Hematopoietic multipotent progenitor cell treated with erythropoietin and hydrocortisone succinate and interleukin-3 and kit ligand, for 4 days (in vitro differentiated cells): ENCODE data around the gene HIPK3.
"Not testable (repeated sequence)": the region's sequence is repeated elsewhere in the genome, so short reads cannot be mapped to it uniquely, and the experiment has no call there.

Source experiments
- DNase-seq: peaks from one replicate; pipeline ENCODE4 v3.0.0-alpha.2; 2015

Gene HIPK3

DNA sequence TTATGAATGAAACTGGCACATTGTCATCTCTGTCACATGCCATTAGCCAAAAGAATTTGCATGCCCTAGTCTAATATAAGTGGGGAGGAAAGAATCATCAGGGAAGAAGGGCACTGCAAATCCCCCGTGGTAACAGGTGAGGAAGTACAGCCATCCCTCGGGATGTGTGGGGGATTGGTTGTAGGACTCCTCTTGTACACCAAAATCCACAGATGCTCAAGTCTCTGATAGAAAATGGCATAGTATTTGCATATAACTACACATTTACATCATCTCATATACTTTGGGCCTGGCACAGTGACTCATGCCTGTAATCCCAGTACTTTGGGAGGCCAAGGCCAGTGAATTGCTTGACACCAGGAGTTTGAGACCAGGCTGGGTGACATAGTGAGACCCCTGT lies 109.7 kb downstream of the HIPK3 start:
- no peak for DNase-seq

DNA sequence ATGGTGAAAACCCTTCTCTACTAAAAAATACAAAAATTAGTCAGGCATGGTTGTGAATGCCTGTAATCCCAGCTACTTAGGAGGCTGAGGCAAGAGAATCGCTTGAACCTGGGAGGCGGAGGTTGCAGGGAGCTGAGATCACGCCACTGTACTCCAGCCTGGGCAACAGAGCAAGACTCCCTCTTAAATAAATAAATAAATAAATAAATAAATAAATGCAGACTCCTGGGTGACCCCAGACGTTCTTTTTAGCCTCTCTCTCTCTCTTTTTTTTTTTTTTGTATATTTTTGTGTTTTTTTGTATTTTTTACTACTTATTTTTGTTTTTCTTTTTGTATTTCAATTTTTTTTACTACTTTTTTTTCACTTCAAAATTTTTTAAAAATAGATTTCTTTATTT lies 111.3 kb downstream of the HIPK3 start:
- DNase-seq = not testable (repeated sequence)

DNA sequence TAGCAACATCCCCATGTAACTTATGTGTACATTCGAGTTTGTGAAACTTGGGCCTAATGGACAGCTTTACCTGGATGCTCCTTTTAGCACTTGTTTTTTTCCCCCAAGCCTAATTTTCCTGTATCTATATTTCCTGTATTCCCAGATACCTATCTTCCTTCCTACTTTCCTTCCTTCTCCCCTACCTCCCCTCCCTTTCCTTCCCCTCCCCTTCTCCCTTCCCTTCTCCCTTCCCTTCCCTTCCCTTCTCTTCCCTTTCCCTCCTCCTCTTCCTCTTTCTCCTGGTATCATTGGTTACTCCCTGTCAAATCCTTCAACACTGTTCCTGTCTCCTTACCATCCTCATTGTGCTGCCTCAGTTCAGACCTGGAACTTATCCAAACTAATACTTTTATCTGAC lies 111.8 kb downstream of the HIPK3 start:
- DNase-seq = no peak

DNA sequence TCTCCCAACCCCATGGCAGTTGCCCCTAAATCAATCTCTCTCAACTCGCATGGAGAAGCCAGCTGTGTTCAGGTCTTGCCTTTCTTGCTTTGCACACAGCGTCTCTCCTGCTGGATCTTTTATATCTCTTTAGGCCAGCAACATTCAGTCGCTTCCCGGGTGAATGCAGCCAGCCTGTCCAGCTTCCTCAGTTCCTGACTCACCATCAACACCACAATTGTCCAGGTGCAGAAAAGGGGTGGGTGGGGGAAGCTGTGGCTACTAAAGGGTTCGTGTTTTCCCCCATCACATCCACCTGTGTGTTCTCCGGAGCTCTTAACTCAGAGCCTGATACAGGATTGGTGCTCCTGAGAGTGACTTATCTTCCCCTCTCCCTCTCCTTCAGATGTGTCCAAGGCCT lies 116.5 kb downstream of the HIPK3 start:
- no peak for DNase-seq

DNA sequence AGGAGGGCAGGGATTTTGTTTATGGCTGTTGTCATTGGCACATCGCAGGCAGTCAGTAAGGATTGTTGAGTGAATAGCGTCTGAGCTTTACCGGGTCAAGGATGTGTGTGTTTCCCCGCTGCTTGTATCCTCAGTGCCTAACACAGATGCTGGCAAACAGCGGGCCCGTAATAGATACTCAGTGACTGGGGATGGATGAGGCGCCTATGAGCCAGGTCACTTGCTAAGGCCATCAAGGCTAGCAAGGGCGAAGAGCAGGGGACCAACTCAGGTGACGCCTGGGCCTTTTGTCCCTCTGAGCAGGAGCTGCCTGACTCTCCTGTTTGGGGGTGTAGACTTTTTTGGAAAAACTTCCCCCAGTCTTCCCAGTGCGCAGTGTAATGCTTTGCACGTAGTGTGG lies 118.1 kb downstream of the HIPK3 start:
- no peak for DNase-seq

DNA sequence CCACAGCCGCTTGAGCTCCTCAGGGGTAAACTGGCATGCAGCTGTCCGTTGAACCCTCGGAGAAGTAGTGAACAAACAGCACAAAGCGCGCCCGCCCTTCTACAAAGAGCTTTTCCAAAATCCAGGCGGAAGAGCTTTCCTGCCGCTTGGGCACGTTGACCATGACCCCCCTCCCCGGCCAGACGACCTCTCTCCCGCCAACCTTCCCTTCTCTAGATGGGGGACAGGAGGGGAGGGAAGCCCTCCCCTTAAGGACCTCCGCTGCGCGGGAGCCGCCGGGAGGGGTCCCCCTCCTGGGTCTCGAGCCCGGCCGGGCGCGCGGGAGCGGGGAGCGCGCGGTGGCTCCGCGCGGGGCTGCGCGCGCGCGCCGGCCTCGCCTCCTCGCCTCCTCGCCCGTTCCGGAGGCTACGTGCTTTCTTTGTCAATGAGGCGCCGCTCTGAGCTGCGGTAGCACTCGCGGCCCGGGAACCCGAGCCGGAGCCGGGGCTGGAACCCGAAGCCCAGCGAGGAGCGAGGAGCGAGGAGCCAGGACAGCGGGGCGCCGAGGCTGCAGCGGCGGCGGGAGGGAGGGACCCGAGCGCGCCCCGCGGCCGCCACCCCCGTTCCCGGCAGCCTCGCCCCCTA lies 118.6 kb downstream of the HIPK3 start, which contains the start of gene KIAA1549L:
Gene KIAA1549L (plus strand): TSS at position 421 of the 624 bp plus-strand sequence.
- peak; percentile 38 for DNase-seq

DNA sequence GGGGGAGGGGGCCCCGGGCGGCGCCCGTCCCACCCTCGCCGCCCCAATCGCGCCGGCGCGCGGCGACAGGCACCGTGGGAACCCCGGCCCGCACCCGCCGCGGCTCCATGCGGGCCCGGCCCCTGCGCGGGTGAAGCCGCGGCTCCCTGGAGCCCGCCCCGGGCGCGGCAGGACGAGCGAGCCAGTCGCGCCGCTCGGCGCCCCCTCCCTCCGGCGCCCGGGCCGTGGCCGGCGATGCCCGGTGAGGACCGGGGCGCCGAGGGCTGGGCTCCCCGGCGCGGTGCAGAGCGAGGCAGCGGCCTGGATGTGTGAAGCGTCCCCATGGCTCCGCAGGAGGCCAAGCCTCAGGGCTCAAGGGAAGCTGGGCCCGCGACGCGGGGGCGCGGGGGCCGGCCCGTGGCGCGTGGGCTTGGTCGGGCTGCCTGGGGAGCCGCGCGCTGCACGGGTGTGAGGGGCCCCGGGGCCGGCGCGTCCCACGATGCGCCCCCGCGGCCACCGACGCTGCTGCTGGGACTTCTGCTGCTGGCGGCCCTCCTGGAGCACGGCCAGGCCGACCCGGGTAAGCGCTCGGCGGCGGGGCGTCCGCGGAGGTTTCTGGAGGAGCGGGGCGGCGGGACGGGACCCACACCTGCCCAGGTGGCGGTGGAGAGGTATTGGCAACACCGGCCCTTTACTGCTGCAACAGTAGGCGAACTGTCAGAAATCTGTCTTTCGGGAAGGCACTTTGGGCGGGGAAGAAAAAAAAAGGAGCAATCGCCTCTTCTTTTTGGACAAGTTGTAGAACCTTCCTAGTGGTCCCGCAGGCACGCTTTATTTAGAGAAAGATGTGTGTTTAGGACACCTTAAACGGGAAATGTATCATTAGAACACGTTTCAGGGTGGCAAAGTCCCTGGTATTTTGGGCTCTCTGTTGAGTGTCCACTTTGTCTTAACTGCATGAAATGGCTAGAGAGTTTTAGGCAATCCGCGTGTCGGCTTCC lies 119.4 kb downstream of the HIPK3 start:
- DNase-seq = peak; percentile 13

DNA sequence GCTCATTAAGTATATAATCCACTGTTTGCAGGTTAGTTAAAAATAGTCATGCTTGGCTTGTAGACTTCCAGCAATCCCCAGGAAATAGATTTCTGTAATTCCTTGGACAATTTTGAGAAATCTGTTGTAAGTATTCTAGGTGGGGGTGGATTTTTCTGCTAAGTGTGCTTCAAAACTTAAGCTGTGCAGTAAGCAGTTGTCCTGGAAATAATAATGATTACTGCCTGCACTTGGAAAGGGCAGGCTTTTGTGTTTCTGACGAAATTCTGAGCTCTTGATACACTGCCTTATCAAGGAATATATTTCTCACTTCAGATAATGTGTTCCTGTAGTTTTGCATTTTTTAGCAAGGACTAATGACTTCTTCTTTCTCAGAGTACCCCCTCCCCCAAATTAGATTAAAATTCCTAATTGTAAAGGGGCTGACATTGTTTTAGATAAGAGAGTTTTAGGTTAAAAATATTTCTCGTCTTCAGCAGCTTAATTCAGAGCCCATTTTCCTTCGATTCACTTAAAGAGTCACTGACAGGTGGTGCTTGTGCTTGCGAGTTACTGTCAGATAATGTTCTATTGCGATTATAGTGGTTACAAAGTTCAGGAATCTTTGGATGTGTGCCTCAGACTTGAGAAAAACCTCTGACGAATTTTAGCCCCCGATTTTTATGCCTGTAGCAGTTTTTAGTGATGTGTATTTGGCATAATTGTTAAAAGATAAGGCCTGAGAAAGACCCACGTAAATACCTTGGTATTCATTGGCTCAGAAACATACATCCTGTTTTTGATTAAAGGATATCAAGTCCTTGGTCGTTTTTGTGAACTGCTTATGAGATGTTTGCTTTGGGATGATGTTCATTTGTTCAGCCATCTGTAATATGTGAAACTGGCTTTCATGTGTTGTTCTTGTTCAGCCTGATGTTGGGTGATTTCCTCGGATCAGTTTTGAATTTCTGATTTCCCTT lies 120.5 kb downstream of the HIPK3 start:
- DNase-seq = no peak

DNA sequence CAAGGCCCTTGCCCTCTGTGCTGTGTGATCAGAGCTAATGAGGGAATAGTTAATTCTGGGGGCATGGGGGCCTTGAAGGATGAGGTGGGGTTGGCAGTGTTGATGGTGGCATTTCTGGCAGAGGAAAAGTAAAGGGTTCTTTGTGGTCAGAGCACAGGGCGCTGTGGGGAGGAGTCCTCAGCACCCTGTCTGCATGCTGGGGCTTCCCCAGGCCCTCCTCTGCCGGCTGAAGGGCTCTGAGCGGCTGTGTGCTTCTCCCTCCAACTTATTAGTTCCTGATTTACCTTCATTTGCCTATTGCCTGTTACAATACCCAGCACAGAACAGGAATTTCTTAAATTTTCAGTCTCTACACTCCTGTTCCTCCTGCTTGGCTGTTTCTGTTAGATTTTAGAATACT lies 122.8 kb downstream of the HIPK3 start:
- peak; percentile 21 for DNase-seq

DNA sequence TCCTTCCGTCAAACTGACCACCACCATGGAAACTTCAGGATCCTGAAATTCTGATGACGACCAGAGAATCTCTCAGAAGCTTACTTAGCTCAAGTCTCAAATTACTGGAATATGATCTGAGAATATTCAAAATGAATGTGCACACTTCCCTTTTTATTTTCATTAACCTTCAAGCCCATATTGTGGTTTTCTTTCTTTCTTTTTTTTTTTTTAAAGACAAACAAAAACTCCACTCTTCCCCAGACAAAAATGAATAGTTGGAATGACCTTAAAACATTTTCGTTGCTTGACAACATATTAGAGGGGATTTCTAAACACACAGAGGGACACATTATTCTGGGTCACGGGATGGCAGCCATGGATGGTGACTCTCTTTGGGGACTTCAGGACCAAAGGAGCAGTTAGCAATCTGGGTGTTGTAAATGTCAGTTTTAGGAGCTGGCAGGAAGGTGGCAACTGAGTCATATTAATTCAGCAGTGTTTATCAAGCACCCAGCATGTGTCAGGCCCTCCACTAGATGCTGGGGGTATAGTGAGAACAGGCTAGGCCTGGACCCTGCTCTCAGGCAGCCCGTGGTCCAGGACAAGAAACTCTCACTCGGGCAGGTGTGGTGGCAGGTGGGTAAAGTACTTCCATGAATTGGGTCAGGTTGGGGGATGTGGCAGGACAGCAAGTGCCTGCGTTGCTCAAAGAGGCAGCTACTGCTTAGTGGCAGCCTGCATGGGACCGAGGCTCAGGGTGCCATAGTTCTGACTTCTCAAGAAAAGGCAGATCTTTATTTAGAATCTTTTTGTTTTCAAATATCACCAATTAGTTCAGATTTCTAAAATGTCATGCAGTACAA lies 126.1 kb downstream of the HIPK3 start:
- no peak for DNase-seq

DNA sequence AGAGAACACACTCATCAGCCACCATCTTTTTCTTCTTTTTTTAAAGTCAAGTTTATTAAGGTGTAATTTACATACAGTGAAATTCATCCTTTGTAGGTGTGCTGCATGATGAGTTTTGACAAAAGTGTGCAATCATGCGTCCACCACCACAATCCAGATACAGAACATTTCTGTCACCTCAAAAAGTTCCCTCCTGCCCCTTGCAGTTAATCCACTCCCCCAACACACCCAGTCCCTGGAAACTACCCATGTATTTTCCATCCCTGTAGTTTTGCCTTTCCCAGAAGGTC lies 126.7 kb downstream of the HIPK3 start:
- DNase-seq = no peak

DNA sequence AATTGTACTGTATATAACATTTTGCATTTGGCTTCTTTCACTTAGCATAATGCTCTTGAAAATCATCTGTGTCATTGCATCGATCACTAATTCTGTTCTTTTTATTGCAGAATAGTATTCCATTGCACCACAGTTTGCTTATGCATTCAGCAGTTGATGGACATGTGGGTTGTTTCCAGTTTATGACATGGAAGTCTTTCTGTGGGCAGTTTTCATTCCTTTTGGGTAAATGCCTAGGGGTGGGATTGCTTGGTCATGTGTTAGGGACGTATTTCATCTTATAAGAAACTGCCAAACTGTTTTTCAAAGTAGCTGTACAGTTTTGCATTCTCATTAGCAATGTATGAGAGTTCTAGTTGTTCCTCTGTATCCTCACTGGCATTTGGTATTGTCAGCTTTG lies 127.0 kb downstream of the HIPK3 start:
- no peak for DNase-seq

DNA sequence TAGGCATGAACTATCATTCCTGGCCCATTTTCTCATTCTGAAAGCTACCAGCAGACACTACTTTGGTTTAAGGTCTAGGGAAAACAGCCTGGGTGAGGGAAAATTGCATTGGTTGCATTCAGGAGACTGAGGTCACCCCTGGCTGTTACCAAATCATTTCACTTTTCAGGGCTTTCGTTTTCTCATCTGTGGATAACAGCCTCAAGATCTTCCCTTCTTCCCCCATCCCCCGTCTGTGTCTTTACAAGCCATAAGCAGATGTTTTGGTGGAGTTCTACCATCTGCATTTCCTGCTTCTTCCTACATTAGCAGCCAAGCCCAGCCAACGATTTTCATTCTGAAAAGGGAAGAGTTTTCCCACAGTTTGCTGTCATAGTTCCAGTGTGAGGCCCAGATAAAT lies 130.4 kb downstream of the HIPK3 start:
- DNase-seq = no peak

DNA sequence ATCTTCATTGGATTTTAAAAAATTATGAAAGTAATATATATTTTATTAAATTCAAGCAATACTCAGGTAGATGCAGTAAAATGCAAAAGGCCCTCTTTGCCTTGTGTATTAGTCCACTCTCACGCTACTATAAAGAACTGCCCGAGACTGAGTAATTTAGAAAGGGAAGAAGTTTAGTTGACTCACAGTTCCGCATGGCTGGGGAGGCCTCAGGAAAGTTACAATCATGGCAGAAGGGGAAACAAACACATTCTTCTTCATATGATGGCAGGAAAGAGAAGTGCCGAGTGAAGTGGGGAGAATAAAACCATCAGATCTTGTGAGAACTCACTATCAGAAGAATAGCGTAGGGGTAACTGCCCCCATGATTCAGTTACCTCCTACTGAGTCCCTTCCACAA lies 130.8 kb downstream of the HIPK3 start:
- no peak for DNase-seq

DNA sequence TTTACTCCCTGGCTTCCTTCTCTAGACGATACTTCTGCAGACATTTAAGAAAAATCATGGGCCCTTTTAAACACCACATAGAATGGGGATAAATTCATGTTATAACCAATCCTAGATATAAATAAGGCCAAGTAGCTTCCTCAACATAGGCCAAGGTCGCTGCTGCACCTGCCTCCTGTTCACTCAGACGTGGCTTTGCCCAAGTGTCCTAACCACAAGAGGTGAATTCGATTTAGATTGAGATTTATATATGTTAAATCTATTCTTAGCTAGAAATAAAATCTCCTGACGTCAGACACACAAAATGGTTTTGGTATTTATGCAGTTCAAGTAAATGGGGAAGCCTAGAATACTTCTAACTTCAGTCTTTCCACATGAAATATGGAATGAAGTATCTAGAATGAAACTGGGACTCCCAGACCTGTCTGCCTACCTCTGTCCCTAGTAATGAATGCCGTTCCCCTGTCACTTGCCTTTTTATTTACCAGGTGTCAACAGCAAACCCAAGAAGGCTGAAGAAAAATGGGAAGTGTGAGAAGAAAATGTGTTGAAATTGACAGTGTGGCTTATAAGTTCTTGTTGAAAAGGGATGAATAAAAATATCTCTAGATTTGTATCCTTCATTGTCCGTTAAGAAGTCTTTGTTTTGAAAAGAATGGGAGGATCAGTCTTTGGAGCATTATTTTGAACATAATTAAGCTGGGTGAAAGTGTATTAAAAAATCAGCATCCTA lies 131.8 kb downstream of the HIPK3 start:
- DNase-seq = no peak

DNA sequence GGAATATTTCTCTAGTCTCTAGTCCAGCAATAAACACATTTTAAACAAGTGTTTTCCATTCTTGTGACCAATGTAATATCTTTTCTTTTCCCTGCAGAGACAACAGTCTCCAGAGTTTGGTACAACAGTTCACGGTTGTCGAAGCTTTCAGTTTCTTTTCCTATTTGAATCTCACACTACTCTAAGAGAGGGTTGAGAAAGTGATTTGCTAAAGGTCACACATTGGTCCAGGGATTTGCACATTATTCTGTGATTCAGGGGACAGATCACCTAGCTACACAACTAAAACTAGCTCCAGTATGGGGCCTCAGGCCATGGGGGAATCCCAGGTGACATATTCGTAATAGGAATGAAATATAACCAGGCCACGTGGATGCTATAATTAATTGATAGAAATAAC lies 132.5 kb downstream of the HIPK3 start:
- no peak for DNase-seq

DNA sequence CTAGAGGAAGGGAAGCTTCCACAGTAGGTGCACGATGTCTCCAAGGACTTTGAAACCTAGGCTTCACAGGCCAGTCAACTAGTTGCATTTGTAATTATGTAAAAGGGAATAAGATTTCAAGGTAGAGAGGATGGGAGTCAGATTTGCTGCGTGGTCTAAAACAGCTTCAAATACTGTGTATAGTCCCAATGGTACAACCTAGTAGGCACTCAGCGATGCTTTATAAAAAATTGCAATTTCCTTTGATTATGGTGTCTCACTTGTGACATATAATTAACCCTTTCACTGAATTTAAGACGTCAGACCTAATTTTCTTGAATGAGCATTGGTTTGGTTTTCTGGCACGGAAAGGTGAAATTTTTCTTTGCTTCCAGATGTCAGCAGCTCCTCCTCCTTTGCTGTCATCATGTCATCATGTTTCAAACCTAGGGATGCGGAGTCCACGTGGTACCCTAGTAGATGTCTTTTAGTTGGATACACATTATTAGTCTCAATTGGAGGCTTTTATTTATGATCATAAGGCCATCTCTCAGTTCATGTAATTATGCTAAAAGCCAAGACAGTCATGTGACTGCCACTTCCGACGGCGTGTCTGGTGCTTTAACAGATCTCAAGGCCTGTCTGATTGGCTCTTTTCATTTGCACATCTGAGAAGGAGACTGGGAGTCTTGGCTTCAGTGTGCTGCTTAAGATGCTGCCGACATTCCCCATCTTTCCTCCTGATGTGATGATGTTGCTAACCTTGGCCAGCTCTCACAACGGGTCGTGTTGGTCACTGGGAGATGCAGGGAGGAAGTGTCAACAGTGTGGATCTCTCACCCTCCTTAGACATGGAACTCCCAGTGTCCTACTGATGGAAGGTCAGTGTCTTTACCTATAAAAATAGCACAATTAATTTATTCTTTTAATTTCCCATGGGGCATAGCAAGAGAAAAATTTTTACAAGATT lies 134.0 kb downstream of the HIPK3 start:
- DNase-seq = no peak

DNA sequence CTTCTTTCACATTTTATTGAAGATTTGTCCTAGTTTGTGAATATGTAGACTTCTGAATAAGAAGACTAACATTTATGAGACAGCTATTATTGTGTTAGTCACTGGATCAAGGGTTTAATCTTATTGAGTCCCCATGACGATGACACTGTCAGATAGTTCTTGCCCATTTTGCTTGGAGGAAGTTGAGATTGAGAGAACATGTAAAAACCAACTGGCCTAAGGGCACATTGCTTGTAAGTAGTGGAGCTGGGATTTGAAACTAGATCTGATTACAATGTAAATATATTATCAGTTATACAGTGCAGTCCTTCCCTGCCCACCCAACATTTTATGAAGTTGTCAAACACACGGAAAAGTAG lies 134.7 kb downstream of the HIPK3 start:
- DNase-seq = no peak

DNA sequence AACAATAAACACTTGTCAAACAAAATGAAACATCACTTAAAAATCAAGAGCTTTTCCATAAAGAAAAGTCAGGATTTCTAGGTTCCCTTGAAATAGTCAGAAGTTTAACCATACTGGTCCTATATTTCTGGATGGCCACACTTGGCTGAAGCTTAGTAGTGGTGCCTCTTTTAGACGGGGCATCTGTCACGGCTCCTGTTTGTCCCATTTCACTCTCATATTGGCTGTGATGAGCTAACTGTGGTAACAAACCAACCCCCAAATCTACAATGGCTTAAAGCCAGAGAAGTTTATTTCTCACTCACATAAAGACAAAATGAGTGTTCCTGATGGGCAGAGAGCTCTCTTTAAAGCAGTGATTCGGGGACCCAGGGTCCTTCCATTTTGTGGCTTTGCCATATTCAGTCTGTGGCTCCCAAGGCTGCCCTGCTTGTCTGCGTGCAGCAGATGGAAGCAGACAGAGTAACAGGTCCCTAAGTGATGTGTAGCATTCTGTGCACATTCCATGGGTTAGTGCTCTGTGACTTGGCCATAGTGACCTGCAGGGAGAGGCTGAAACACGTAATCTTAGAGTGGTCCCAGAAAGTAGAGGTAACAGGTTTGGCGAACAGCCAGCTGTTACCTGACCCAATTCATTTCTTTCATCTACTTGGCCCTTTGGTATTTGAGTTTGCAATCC lies 137.4 kb downstream of the HIPK3 start:
- no peak for DNase-seq

DNA sequence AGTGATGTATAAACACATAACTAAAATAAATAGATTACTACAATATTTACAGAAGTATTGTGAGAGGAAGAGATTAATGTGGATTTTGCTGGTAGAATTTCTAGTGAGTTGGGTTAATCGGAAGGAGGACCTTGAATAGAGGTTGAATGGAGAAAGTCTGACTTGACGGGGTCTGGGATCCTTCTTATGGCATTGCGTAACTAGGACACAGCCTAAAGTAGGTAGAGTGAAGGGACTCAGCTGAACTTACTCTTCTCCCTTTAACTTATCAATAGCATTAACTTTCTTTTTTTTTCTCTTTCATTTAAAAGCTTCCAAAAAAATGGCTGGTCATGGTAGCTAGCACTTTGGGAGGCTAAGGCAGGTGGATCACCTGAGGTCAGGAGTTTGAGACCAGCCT lies 139.2 kb downstream of the HIPK3 start:
- DNase-seq = no peak
